GM23248 (cell line): ENCODE measurements around the gene ARHGAP11B.
"Not testable (repeated sequence)": the region's sequence is repeated elsewhere in the genome, so short reads cannot be mapped to it uniquely, and the experiment has no call there.

Experiments
- DNase-seq: peaks from one replicate; pipeline ENCODE4 v3.0.0-alpha.2; 2015
- H2AFZ ChIP-seq: fragments of 200-600 bp; sonication (generic); 2 replicates; pipeline ENCODE4 v1.6.1; 2016; ENCODE audit warnings: antibody characterized with exemption
- H3F3A ChIP-seq: fragments of 200-600 bp; sonication (generic); 2 replicates; pipeline ENCODE4 v1.6.1; 2016; ENCODE audit warnings: mild to moderate bottlenecking, antibody characterized with exemption, mixed run types; ENCODE audit not compliant: insufficient read depth
- H3K27ac ChIP-seq: fragments of 200-600 bp; sonication (generic); 2 replicates; pipeline ENCODE4 v1.5.1; 2016; ENCODE audit warnings: mild to moderate bottlenecking
- H3K27me3 ChIP-seq: fragments of 200-600 bp; sonication (generic); replicated peaks from 2 replicates; pipeline ENCODE4 v1.6.1; 2016; ENCODE audit warnings: mild to moderate bottlenecking; ENCODE audit not compliant: insufficient read depth
- H3K36me3 ChIP-seq: fragments of 200-600 bp; sonication (generic); 2 replicates; pipeline ENCODE4 v1.6.1; 2016; ENCODE audit warnings: low read depth, mild to moderate bottlenecking
- H3K4me1 ChIP-seq: fragments of 200-600 bp; sonication (generic); 2 replicates; pipeline ENCODE4 v1.6.1; 2016; ENCODE audit warnings: mild to moderate bottlenecking; ENCODE audit not compliant: insufficient read depth
- H3K4me2 ChIP-seq: fragments of 200-600 bp; sonication (generic); one replicate; pipeline ENCODE4 v1.6.1; 2016; ENCODE audit warnings: mild to moderate bottlenecking; ENCODE audit not compliant: unreplicated experiment
- H3K4me3 ChIP-seq: fragments of 200-600 bp; sonication (generic); 2 replicates; pipeline ENCODE4 v1.5.1; 2016; ENCODE audit warnings: mild to moderate bottlenecking
- H3K79me2 ChIP-seq: fragments of 200-600 bp; sonication (generic); 2 replicates; pipeline ENCODE4 v1.6.1; 2016; ENCODE audit warnings: mild to moderate bottlenecking; ENCODE audit not compliant: insufficient read depth
- H3K9ac ChIP-seq: fragments of 200-600 bp; sonication (generic); 2 replicates; pipeline ENCODE4 v1.6.1; 2016; ENCODE audit warnings: mild to moderate bottlenecking
- H3K9me2 ChIP-seq: fragments of 200-600 bp; sonication (generic); 2 replicates; pipeline ENCODE4 v1.6.1; 2016; ENCODE audit warnings: mixed run types, mild to moderate bottlenecking, moderate library complexity; ENCODE audit not compliant: insufficient read depth
- H3K9me3 ChIP-seq: fragments of 200-600 bp; sonication (generic); one replicate; pipeline ENCODE4 v1.6.1; 2017; ENCODE audit warnings: low read depth
- H4K20me1 ChIP-seq: fragments of 200-600 bp; sonication (generic); 2 replicates; pipeline ENCODE4 v1.6.0; 2016; ENCODE audit not compliant: insufficient read depth
- EZH2 ChIP-seq: fragments of 200-600 bp; sonication (generic); IDR thresholded peaks from 2 replicates; pipeline ENCODE4 v1.6.1; 2018; ENCODE audit warnings: antibody characterized with exemption, mild to moderate bottlenecking; ENCODE audit not compliant: insufficient read depth, poor library complexity, severe bottlenecking
- EZH2phosphoT487 ChIP-seq: fragments of 200-600 bp; sonication (generic); IDR thresholded peaks from 2 replicates; pipeline ENCODE4 v1.6.1; 2018; ENCODE audit warnings: antibody characterized with exemption, moderate library complexity, mild to moderate bottlenecking, low read depth; ENCODE audit not compliant: insufficient read depth
- WGBS, 2 experiments: methylation state at CpG; one replicate each; pipeline ENCODE4 v1.1.6; 2015 to 2017; ENCODE audit warnings: low lambda C conversion rate in 2 of 2, low coverage in 1 of 2; ENCODE audit errors: missing lambda C conversion rate in 2 of 2; 5-methylcytosine and 5-hydroxymethylcytosine counted together
- in situ Hi-C: fragments of 300-500 bp; cut with MboI; formaldehyde crosslinking; loops from 2 replicates; pipeline ENCODE4 v1.15.0; 2020

The ARHGAP11B gene

GRCh38 chr15:30670056-30670455 lies 44.1 kb downstream of the ARHGAP11B start:
- Histone ChIP-seq H3K79me2 (peaks cover 6% of the 10 kb centered on the region; the same call in 1 of the 2 replicates), H3K9me2 (no peaks in the 10 kb centered on the region), H3K4me2 (no peak overlapping the region), H3K9me3 (no peaks in the 10 kb centered on the region), H2AFZ (no peak overlapping the region), H3K9ac (no peak overlapping the region), H3K27ac (no peak overlapping the region), H4K20me1 (no peaks in the 10 kb centered on the region), H3K4me1 (no peaks in the 10 kb centered on the region), H3K27me3 (no peaks in the 10 kb centered on the region), H3K36me3 (no peaks in the 10 kb centered on the region), H3F3A (no peaks in the 10 kb centered on the region), H3K4me3 (no peak overlapping the region)
- DNase-seq = no peak
- TF ChIP-seq EZH2 (no peak), EZH2phosphoT487 (no peak)
- 56 to 59% methylated on average over 2 of the region's 2 CpGs for WGBS, 2 experiments
- in situ Hi-C loops = loop anchor here (25.0 kb wide), 1 partner anchor 467 kb away; no protein-coding TSS in a partner anchor

- no peaks in the 10 kb centered on the region for H3K9me2 ChIP-seq
- no peaks in the 10 kb centered on the region for H3K27me3 ChIP-seq
- no peaks in the 10 kb centered on the region for H3F3A ChIP-seq
- H2AFZ ChIP-seq = no peak overlapping the region
- no peak overlapping the region for H3K4me2 ChIP-seq
- H4K20me1 ChIP-seq = no peaks in the 10 kb centered on the region
- TF ChIP-seq EZH2 = no peak
- no peak for TF ChIP-seq EZH2phosphoT487
- no peak overlapping the region for H3K4me3 ChIP-seq
- H3K9me3 ChIP-seq = no peaks in the 10 kb centered on the region
- H3K9ac ChIP-seq = no peak overlapping the region
- H3K27ac ChIP-seq = no peak overlapping the region
- H3K36me3 ChIP-seq = no peaks in the 10 kb centered on the region
- WGBS, 2 experiments = 97 to 100% methylated on average over 1 of the region's 1 CpG
- in situ Hi-C loops = loop anchor here (25.0 kb wide), 1 partner anchor 466 kb away; no protein-coding TSS in a partner anchor
- H3K4me1 ChIP-seq = no peaks in the 10 kb centered on the region
- H3K79me2 ChIP-seq = peaks cover 6% of the 10 kb centered on the region; the same call in 1 of the 2 replicates
- DNase-seq = no peak
These were observed 45.4 kb downstream of the ARHGAP11B start for GRCh38 chr15:30671309-30671708.

- Histone ChIP-seq H3K36me3 (no peaks in the 10 kb centered on the region), H3K9me2 (no peaks in the 10 kb centered on the region), H3F3A (no peaks in the 10 kb centered on the region), H3K4me2 (no peak overlapping the region), H3K4me1 (no peaks in the 10 kb centered on the region), H3K27me3 (no peaks in the 10 kb centered on the region), H3K9me3 (no peaks in the 10 kb centered on the region), H4K20me1 (no peaks in the 10 kb centered on the region), H3K79me2 (no peaks in the 10 kb centered on the region), H3K9ac (no peak overlapping the region), H2AFZ (no peak overlapping the region), H3K4me3 (no peak overlapping the region), H3K27ac (no peak overlapping the region)
- in situ Hi-C loops = no loop called here
- no peak for TF ChIP-seq EZH2
- TF ChIP-seq EZH2phosphoT487 = no peak
- DNase-seq = peak; percentile 24
These were observed 49.2 kb downstream of the ARHGAP11B start for GRCh38 chr15:30675126-30675525.

GRCh38 chr15:30675891-30676290 lies 50.0 kb downstream of the ARHGAP11B start:
- H3K9ac ChIP-seq, in situ Hi-C loops, H3F3A ChIP-seq, H3K79me2 ChIP-seq, H2AFZ ChIP-seq, H3K4me1 ChIP-seq, H3K4me2 ChIP-seq, H3K27ac ChIP-seq, H3K9me3 ChIP-seq, H3K4me3 ChIP-seq, H3K36me3 ChIP-seq, H3K9me2 ChIP-seq, H3K27me3 ChIP-seq, H4K20me1 ChIP-seq: not testable (repeated sequence)
- DNase-seq = peak; percentile 2
- 97 to 98% methylated on average over 4 of the region's 4 CpGs for WGBS, 2 experiments

- H3F3A ChIP-seq, H3K4me2 ChIP-seq, in situ Hi-C loops, H3K4me1 ChIP-seq, H3K27ac ChIP-seq, H3K4me3 ChIP-seq, H3K9me2 ChIP-seq, H3K27me3 ChIP-seq, H3K9me3 ChIP-seq, DNase-seq, H3K9ac ChIP-seq, H3K36me3 ChIP-seq, H3K79me2 ChIP-seq, H2AFZ ChIP-seq, H4K20me1 ChIP-seq: not testable (repeated sequence)
- 56 to 63% methylated on average over 3 of the region's 3 CpGs for WGBS, 2 experiments
These were observed 55.1 kb downstream of the ARHGAP11B start for GRCh38 chr15:30680997-30681396.

GRCh38 chr15:30685709-30686285 lies 59.9 kb downstream of the ARHGAP11B start:
- H2AFZ ChIP-seq, H3F3A ChIP-seq, H3K9me2 ChIP-seq, H3K9me3 ChIP-seq, H3K27ac ChIP-seq, H3K27me3 ChIP-seq, H3K4me1 ChIP-seq, H3K9ac ChIP-seq, H4K20me1 ChIP-seq, in situ Hi-C loops, H3K4me2 ChIP-seq, H3K79me2 ChIP-seq, DNase-seq, H3K36me3 ChIP-seq, H3K4me3 ChIP-seq: not testable (repeated sequence)
- WGBS, 2 experiments = 62 to 65% methylated on average over 5 to 6 of the region's 6 CpGs

GRCh38 chr15:30686651-30687050 lies 60.7 kb downstream of the ARHGAP11B start:
- H3K9me2 ChIP-seq = not testable (repeated sequence)

More at GRCh38 chr15:30686651-30687050, 60.7 kb downstream of the ARHGAP11B start:
- H3K27ac ChIP-seq, H3K79me2 ChIP-seq, H3K27me3 ChIP-seq, H3F3A ChIP-seq, DNase-seq, in situ Hi-C loops, H3K4me3 ChIP-seq, H3K9ac ChIP-seq, H4K20me1 ChIP-seq, H3K4me2 ChIP-seq, H3K36me3 ChIP-seq, H2AFZ ChIP-seq, H3K4me1 ChIP-seq, H3K9me3 ChIP-seq: not testable (repeated sequence)
- 61 to 71% methylated on average over 2 of the region's 2 CpGs for WGBS, 2 experiments
